Ovary (tissue), 9 donors: Measurements from ENCODE around the gene TMEM217. TPM values are rescaled to one million over a fixed set of nuclear protein-coding genes. Genes with fewer than 3 reads are reported as not detected.
A peak's percentile ranks its signal among the peaks of the same experiment; 100 is the strongest.
"Not testable (repeated sequence)": the region's sequence is repeated elsewhere in the genome, so short reads cannot be mapped to it uniquely, and the experiment has no call there.

Experiments used
- DNase-seq, 5 donors: peaks; one replicate each; pipeline ENCODE4 v3.0.0-alpha.2; 2019 to 2020
- H3K27ac ChIP-seq, 2 donors: fragments of 200-600 bp; one replicate each; pipeline versions ENCODE4 v1.5.1 to v1.8.0; 2019 to 2022
- H3K27me3 ChIP-seq: fragments of 200-600 bp; one replicate; pipeline ENCODE4 v1.8.0; 2022
- H3K36me3 ChIP-seq: fragments of 200-600 bp; sonication (generic); one replicate; pipeline ENCODE4 v1.5.1; 2019
- H3K4me1 ChIP-seq: one replicate; pipeline ENCODE4 v1.8.1; 2013; ENCODE audit warnings: mild to moderate bottlenecking, moderate library complexity; ENCODE audit not compliant: insufficient read depth
- H3K4me3 ChIP-seq: fragments of 200-600 bp; sonication (generic); one replicate; pipeline ENCODE4 v1.5.1; 2017
- H3K9me3 ChIP-seq, 2 donors: fragments of 200-600 bp in 1 of 2; sonication (generic) in 1 of 2; one replicate each; pipeline versions ENCODE4 v1.5.1 to v1.8.1; 2013 to 2019; ENCODE audit warnings: mild to moderate bottlenecking in 1 of 2, moderate library complexity in 1 of 2
- CTCF ChIP-seq, 3 donors: fragments of 450-650 bp in 2 of 3; fragments of 200-600 bp in 1 of 3; IDR thresholded peaks; one replicate each; pipeline versions ENCODE4 v1.5.1 to v1.8.0; 2016 to 2022; ENCODE audit warnings: antibody characterized with exemption in 3 of 3, mild to moderate bottlenecking in 1 of 3
- EP300 ChIP-seq: sonication (generic); formaldehyde crosslinking; IDR thresholded peaks from one replicate; pipeline ENCODE4 v1.6.1; 2017; ENCODE audit warnings: antibody characterized with exemption
- POLR2A ChIP-seq: fragments of 450-650 bp; IDR thresholded peaks from one replicate; pipeline ENCODE4 v1.6.1; 2017; ENCODE audit warnings: antibody characterized with exemption, mild to moderate bottlenecking, moderate library complexity
- WGBS, 3 donors: extraction: QIAGEN DNeasy Blood & Tissue Kit in 1 of 3; methylation state at CpG; one replicate each; pipeline versions ENCODE4 v1.1.5 to v1.1.7; 2013 to 2017; 5-methylcytosine and 5-hydroxymethylcytosine counted together
- intact Hi-C, 4 donors: fragments of 100-400 bp; cut with DNase I; formaldehyde crosslinking; loops; one replicate each; pipeline versions ENCODE4 v1.11.0 to v1.15.1; 2022 to 2023
- polyA plus RNA-seq, 2 donors: library from polyadenylated mRNA; stranded (reverse); fragments of 200-250 nt in 1 of 2; fragments of 350-450 nt in 1 of 2; fragmentation: Illumina TruSeq in 1 of 2; extraction: RNeasy Lipid Tissue Mini Kit (QIAGEN cat#74804) in 1 of 2; gene quantifications; one replicate each; pipeline ENCODE4 v1.2.3, GENCODE V29; 2013 to 2014
- total RNA-seq, 7 donors: library from RNA; depleted of rRNA in 2 of 7; stranded (reverse); fragments of >200 nt in 2 of 7; fragmentation: NEBNext Ultra II Directional in 3 of 7; extraction: Animal tissue kit (Norgen Biotek cat#: 25700) in 3 of 7; gene quantifications; one replicate each; pipeline versions ENCODE4 v1.1.0 to v1.2.4, GENCODE V29; 2016 to 2023
- donor health status: DM: no; HTN: no; CAD: no; lungs with moderate emphysema.
- donor health status: DM: no; HTN: no; CAD: no.
- donor health status: Bipolar disorder and iron deficiency.
- donor health status: DM: yes; HTN: yes; CAD: no.
- donor health status: DM: no; HTN: no; CAD: no.
- donor health status: DM: yes; HTN: yes; CAD: no.

The TMEM217 gene
- total and polyA plus RNA-seq, 9 donors = 0.39 to 4.6 (median 1.5) TPM

- no peak for TF ChIP-seq POLR2A
- Histone ChIP-seq H3K9me3 (no peaks in the 10 kb centered on the region), H3K27ac (no peak overlapping the region), H3K4me3 (no peak overlapping the region), H3K4me1 (no peaks in the 10 kb centered on the region), H3K36me3 (no peaks in the 10 kb centered on the region), H3K27me3 (no peaks in the 10 kb centered on the region)
- intact Hi-C loops = loop anchor here in 2 of 4 donors (10.0 kb wide), 3 partner anchors 309 to 709 kb away; partner anchors contain the start of gene C6orf89 (in 1 of the 2)
- WGBS, 3 donors = 63 to 69% (median 67%) methylated on average over 7 of the region's 7 CpGs
- peak in 4 of 5 donors; percentile 52 to 74 (median 65) for DNase-seq
Observed at GRCh38 chr6:37204014-37204751, 53.8 kb downstream of the TMEM217 start.

- WGBS, 3 donors = 71 to 77% (median 73%) methylated on average over 7 of the region's 7 CpGs
- Histone ChIP-seq H3K36me3 (no peaks in the 10 kb centered on the region), H3K27me3 (no peaks in the 10 kb centered on the region), H3K4me3 (no peak overlapping the region), H3K9me3 (no peaks in the 10 kb centered on the region), H3K27ac (no peak overlapping the region), H3K4me1 (no peaks in the 10 kb centered on the region)
- DNase-seq = no peak
- TF ChIP-seq EP300 = no peak
- TF ChIP-seq POLR2A = no peak
- TF ChIP-seq CTCF (IDR thresholded peaks at IDR 0.05) = no peak
- intact Hi-C loops = loop anchor here in 2 of 4 donors (10.0 kb wide), 3 partner anchors 308 to 708 kb away; partner anchors contain the start of gene C6orf89 (in 1 of the 2)
Observed at GRCh38 chr6:37202788-37203491, 55.0 kb downstream of the TMEM217 start.

- WGBS, 3 donors = 92 to 100% (median 94%) methylated on average over 1 of the region's 1 CpG
- Histone ChIP-seq H3K27me3 (no peaks in the 10 kb centered on the region), H3K27ac (no peak overlapping the region), H3K4me3 (no peak overlapping the region), H3K4me1 (no peaks in the 10 kb centered on the region), H3K9me3 (no peaks in the 10 kb centered on the region), H3K36me3 (no peaks in the 10 kb centered on the region)
- DNase-seq = no peak
- TF ChIP-seq POLR2A = no peak
- no peak for TF ChIP-seq EP300
- no peak for TF ChIP-seq CTCF (IDR thresholded peaks at IDR 0.05)
- intact Hi-C loops = loop anchor here in 2 of 4 donors (10.0 kb wide), 3 partner anchors 307 to 707 kb away; partner anchors contain the start of gene C6orf89 (in 1 of the 2)
Observed at GRCh38 chr6:37201726-37202125, 56.2 kb downstream of the TMEM217 start.

- Histone ChIP-seq H3K27me3 (no peaks in the 10 kb centered on the region), H3K27ac (no peak overlapping the region), H3K4me3 (no peak overlapping the region), H3K4me1 (no peaks in the 10 kb centered on the region), H3K9me3 (no peaks in the 10 kb centered on the region), H3K36me3 (no peaks in the 10 kb centered on the region)
- WGBS, 3 donors = 56 to 67% (median 57%) methylated on average over 5 of the region's 5 CpGs
- intact Hi-C loops = loop anchor here in 2 of 4 donors (10.0 kb wide), 3 partner anchors 305 to 705 kb away; partner anchors contain the start of gene C6orf89 (in 1 of the 2)
- no peak for DNase-seq
- TF ChIP-seq POLR2A = no peak
- no peak for TF ChIP-seq EP300
- no peak for TF ChIP-seq CTCF (IDR thresholded peaks at IDR 0.05)
Observed at GRCh38 chr6:37200085-37200484, 57.9 kb downstream of the TMEM217 start.

GRCh38 chr6:37196451-37196850, 61.5 kb downstream of the TMEM217 start:
- H3K4me3 ChIP-seq, H3K36me3 ChIP-seq, H3K9me3 ChIP-seq, H3K4me1 ChIP-seq, intact Hi-C loops, H3K27me3 ChIP-seq, H3K27ac ChIP-seq, DNase-seq: not testable (repeated sequence)
- WGBS, 3 donors = 74 to 91% (median 74%) methylated on average over 4 of the region's 4 CpGs

- 83 to 100% (median 100%) methylated on average over 1 of the region's 1 CpG for WGBS, 3 donors
- intact Hi-C loops, H3K36me3 ChIP-seq, H3K9me3 ChIP-seq, H3K4me3 ChIP-seq, H3K27ac ChIP-seq, DNase-seq, H3K27me3 ChIP-seq, H3K4me1 ChIP-seq: not testable (repeated sequence)
Observed at GRCh38 chr6:37194886-37195285, 63.1 kb downstream of the TMEM217 start.
